Lower leg skin (tissue), 4 donors: ENCODE results near the gene FBLN1. TPM values are rescaled to one million over a fixed set of nuclear protein-coding genes. Genes with fewer than 3 reads are reported as not detected.

Source experiments
- DNase-seq, 2 donors: peaks; one replicate each; pipeline ENCODE4 v3.0.0-alpha.2; 2019; ENCODE audit warnings: low spot score in 2 of 2
- H3K4me3 ChIP-seq: fragments of 200-600 bp; sonication (generic); 2 replicates; pipeline ENCODE4 v1.5.1; 2017; ENCODE audit warnings: mild to moderate bottlenecking, low read depth; ENCODE audit not compliant: poor library complexity, severe bottlenecking
- CTCF ChIP-seq, 3 donors: fragments of 450-650 bp; IDR thresholded peaks; one replicate each; pipeline ENCODE4 v1.5.1; 2016; ENCODE audit warnings: antibody characterized with exemption in 3 of 3, mild to moderate bottlenecking in 3 of 3, moderate library complexity in 2 of 3
- POLR2A ChIP-seq, 2 donors: fragments of 450-650 bp; IDR thresholded peaks; one replicate each; pipeline ENCODE4 v1.6.1; 2016 to 2017; ENCODE audit warnings: antibody characterized with exemption in 2 of 2, mild to moderate bottlenecking in 1 of 2, moderate library complexity in 1 of 2
- WGBS, 2 donors: methylation state at CpG; one replicate each; pipeline ENCODE4 v1.1.5; 2018; 5-methylcytosine and 5-hydroxymethylcytosine counted together
- intact Hi-C: fragments of 100-400 bp; cut with DNase I; formaldehyde crosslinking; loops from one replicate; pipeline ENCODE4 v1.15.0; 2023; ENCODE audit warnings: low total_unique reads
- total RNA-seq, 4 donors: library from RNA; depleted of rRNA; stranded (reverse); fragments of >200 nt; gene quantifications; one replicate each; pipeline ENCODE4 v1.1.0, GENCODE V29; 2016

FBLN1 gene, protein sequence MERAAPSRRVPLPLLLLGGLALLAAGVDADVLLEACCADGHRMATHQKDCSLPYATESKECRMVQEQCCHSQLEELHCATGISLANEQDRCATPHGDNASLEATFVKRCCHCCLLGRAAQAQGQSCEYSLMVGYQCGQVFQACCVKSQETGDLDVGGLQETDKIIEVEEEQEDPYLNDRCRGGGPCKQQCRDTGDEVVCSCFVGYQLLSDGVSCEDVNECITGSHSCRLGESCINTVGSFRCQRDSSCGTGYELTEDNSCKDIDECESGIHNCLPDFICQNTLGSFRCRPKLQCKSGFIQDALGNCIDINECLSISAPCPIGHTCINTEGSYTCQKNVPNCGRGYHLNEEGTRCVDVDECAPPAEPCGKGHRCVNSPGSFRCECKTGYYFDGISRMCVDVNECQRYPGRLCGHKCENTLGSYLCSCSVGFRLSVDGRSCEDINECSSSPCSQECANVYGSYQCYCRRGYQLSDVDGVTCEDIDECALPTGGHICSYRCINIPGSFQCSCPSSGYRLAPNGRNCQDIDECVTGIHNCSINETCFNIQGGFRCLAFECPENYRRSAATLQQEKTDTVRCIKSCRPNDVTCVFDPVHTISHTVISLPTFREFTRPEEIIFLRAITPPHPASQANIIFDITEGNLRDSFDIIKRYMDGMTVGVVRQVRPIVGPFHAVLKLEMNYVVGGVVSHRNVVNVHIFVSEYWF
- total RNA-seq, result 100 to 1,000 TPM; 114 to 414 (median 163) TPM

DNA sequence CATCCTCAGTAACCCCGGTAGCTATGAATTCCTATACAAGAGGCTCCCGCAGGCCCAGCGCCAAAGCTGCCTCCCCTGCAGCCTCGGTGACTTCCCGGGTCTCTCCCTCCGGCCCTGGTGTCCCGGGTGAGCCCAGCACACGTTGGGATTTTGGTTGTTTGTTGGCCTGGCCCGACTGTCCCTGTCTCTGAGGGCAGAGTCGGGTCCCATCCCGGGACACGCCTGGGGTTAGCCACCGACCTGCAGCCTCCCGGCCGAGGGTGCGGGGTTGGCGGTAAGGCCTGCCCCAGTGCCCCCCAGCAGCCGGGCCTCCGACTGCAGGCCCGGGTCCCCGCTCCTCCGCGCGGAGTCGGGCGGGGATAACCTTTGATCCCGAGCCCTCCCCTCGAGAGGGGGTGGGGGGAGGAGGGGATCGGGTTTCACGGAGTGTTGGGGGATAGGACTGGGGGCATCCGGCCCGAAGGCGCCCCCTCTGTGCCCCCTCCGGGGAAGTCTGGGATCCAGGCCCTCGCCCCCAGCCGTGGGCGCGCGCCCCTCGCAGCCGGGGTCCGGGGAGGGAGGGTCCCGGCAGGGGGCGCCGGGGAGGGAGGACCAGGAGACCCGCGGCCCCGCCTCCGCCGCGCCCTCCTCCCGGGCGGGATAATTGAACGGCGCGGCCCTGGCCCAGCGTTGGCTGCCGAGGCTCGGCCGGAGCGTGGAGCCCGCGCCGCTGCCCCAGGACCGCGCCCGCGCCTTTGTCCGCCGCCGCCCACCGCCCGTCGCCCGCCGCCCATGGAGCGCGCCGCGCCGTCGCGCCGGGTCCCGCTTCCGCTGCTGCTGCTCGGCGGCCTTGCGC lies at the start of gene FBLN1:
FBLN1 (plus strand) TSS at position 669 of the 835 bp plus-strand sequence; CDS start at position 772, 103 bp downstream.
- intact Hi-C loops, result no loop called here
- WGBS, 2 donors, result 11 to 37% methylated on average over 6 to 41 of the region's 89 CpGs
- TF ChIP-seq CTCF (IDR thresholded peaks at IDR 0.05) (no peak), POLR2A (IDR thresholded peaks at IDR 0.05) (no peak)
- H3K4me3 ChIP-seq, result peak within 1 kb of the TSS; percentile 52
- no peak for DNase-seq

DNA sequence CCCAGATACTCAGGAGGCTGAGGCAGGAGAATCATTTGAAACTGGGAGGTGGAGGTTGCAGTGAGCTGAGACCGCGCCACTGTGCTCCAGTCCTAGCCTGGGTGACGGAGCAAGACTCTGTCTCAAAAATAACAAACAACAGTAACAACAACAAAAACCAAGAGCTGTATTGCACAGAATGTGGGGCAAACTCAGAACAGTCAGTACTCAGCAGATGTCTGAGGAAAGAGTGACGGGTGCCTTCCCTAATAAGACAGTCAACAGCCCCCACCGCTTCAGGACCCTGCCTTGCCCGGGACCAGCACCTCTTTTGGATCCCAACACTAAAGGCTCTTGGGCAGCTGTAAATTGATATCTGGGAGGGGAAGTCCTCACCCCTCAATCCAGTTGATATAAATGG lies 48.9 kb upstream of the FBLN1 start:
- TF ChIP-seq CTCF (IDR thresholded peaks at IDR 0.05), result no peak
- no peak for TF ChIP-seq POLR2A (IDR thresholded peaks at IDR 0.05)
- no peak overlapping the region for H3K4me3 ChIP-seq
- intact Hi-C loops, result no loop called here
- DNase-seq, result peak in 1 of 2 donors; percentile 64
- WGBS, 2 donors, result 69 to 75% methylated on average over 6 of the region's 6 CpGs

GRCh38 chr22:45454275-45454674 lies 48.4 kb upstream of the FBLN1 start:
- intact Hi-C loops, result no loop called here
- H3K4me3 ChIP-seq, result no peak overlapping the region
- WGBS, 2 donors, result 60 to 63% methylated on average over 4 of the region's 4 CpGs
- peak in 1 of 2 donors; percentile 55 for DNase-seq
- no peak for TF ChIP-seq POLR2A (IDR thresholded peaks at IDR 0.05)
- no peak for TF ChIP-seq CTCF (IDR thresholded peaks at IDR 0.05)

GRCh38 chr22:45455212-45455611 lies 47.5 kb upstream of the FBLN1 start:
- no peak for DNase-seq
- intact Hi-C loops, result no loop called here
- no peak for TF ChIP-seq POLR2A (IDR thresholded peaks at IDR 0.05)
- TF ChIP-seq CTCF (IDR thresholded peaks at IDR 0.05), result no peak
- WGBS, 2 donors, result 74 to 76% methylated on average over 14 of the region's 14 CpGs
- no peak overlapping the region for H3K4me3 ChIP-seq

- TF ChIP-seq POLR2A (IDR thresholded peaks at IDR 0.05), result no peak
- no peak for TF ChIP-seq CTCF (IDR thresholded peaks at IDR 0.05)
- WGBS, 2 donors, result 80 to 81% methylated on average over 4 of the region's 4 CpGs
- no peak overlapping the region for H3K4me3 ChIP-seq
- DNase-seq, result no peak
- intact Hi-C loops, result no loop called here
These were observed 47.1 kb upstream of the FBLN1 start for GRCh38 chr22:45455621-45456020.
